Femur (tissue), 1 donor: ENCODE results near the gene ARMH1.
"Not testable (repeated sequence)": the region's sequence is repeated elsewhere in the genome, so short reads cannot be mapped to it uniquely, and the experiment has no call there.

ENCODE experiments used
- DNase-seq: peaks from one replicate; pipeline ENCODE4 v3.0.0-alpha.2; 2017

The ARMH1 gene

GRCh38 chr1:44696789-44697345 lies 22.4 kb downstream of the ARMH1 start:
- DNase-seq, result no peak

- no peak for DNase-seq
Measured at GRCh38 chr1:44698138-44698537, 23.6 kb downstream of the ARMH1 start.

GRCh38 chr1:44699375-44699774 lies 24.9 kb downstream of the ARMH1 start:
- DNase-seq, result not testable (repeated sequence)

- no peak for DNase-seq
Measured at GRCh38 chr1:44700573-44700972, 26.1 kb downstream of the ARMH1 start.

- DNase-seq, result no peak
Measured at GRCh38 chr1:44701141-44701573, 26.6 kb downstream of the ARMH1 start.

GRCh38 chr1:44705470-44705869 lies 31.0 kb downstream of the ARMH1 start:
- no peak for DNase-seq

GRCh38 chr1:44705938-44706337 lies 31.4 kb downstream of the ARMH1 start:
- no peak for DNase-seq

GRCh38 chr1:44707112-44707881 lies 32.8 kb downstream of the ARMH1 start:
- DNase-seq, result no peak

GRCh38 chr1:44707959-44708831 lies 33.7 kb downstream of the ARMH1 start:
- no peak for DNase-seq

- DNase-seq, result no peak
Measured at GRCh38 chr1:44713321-44713781, 38.8 kb downstream of the ARMH1 start.

GRCh38 chr1:44714532-44714931 lies 40.0 kb downstream of the ARMH1 start:
- DNase-seq, result no peak

- peak; percentile 74 for DNase-seq
Measured at GRCh38 chr1:44714944-44715571, 40.5 kb downstream of the ARMH1 start.

GRCh38 chr1:44717156-44717555 lies 42.6 kb downstream of the ARMH1 start:
- no peak for DNase-seq

GRCh38 chr1:44717653-44718052 lies 43.1 kb downstream of the ARMH1 start:
- DNase-seq, result no peak

- DNase-seq, result no peak
Measured at GRCh38 chr1:44718091-44718490, 43.6 kb downstream of the ARMH1 start.

- DNase-seq, result no peak
Measured at GRCh38 chr1:44719318-44719717, 44.8 kb downstream of the ARMH1 start.

- no peak for DNase-seq
Measured at GRCh38 chr1:44720281-44720680, 45.8 kb downstream of the ARMH1 start.

GRCh38 chr1:44721485-44722361 lies 47.2 kb downstream of the ARMH1 start:
- peak; percentile 55 for DNase-seq

GRCh38 chr1:44723064-44723463 lies 48.5 kb downstream of the ARMH1 start:
- no peak for DNase-seq

- peak; percentile 42 for DNase-seq
Measured at GRCh38 chr1:44723496-44724295, 49.2 kb downstream of the ARMH1 start.

GRCh38 chr1:44724296-44724954 lies 49.9 kb downstream of the ARMH1 start:
- DNase-seq, result no peak
